ENCODE results near the gene LAMTOR1.
A peak's percentile ranks its signal among the peaks of the same experiment; 100 is the strongest.

The LAMTOR1 gene

GRCh38 chr11:72119198-72119597 lies 16.1 kb upstream of the LAMTOR1 start:
- no peak overlapping the region for H3K4me3 ChIP-seq (replicated peaks in 1 of 2; ENCODE audit: low read depth in 2 of 2, low read length in 2 of 2)

DNA sequence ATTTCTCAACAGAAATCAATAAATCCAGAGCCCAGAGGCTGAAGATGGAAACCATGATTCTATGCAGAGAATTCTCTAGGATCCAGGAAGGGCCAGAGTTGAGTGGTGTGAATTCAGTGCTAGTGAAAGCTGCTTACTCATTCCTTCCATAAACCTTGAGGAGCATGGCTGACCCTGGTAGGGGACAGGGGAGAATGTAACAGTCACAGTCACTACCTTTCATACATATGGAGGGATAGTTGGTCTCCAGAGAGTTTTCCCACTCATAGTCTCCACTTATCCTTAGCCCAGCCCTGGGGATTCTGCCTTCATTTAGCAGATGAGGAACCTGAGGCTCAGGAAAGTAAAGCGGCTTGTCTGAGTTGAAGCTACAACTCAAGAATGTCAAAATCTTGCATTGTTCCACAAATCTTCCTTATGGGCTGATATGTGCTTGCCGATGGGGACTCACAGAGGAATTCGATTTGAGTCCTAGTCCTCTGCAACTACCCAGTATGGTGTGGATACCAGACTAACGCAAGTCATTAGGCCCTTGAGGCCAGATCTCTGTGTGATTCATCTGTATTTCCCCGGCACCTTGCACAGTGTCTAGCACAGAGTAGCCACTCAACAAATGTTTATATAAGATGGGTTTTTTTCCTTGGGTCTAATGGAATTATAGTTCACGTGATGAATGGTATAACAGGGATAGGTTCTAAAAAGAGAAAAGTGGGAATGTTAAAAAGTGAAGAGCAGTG lies 13.1 kb upstream of the LAMTOR1 start:
- H3K4me3 ChIP-seq (replicated peaks in 1 of 2; ENCODE audit: low read depth in 2 of 2, low read length in 2 of 2): no peak overlapping the region
- TF ChIP-seq, protein P1, sequence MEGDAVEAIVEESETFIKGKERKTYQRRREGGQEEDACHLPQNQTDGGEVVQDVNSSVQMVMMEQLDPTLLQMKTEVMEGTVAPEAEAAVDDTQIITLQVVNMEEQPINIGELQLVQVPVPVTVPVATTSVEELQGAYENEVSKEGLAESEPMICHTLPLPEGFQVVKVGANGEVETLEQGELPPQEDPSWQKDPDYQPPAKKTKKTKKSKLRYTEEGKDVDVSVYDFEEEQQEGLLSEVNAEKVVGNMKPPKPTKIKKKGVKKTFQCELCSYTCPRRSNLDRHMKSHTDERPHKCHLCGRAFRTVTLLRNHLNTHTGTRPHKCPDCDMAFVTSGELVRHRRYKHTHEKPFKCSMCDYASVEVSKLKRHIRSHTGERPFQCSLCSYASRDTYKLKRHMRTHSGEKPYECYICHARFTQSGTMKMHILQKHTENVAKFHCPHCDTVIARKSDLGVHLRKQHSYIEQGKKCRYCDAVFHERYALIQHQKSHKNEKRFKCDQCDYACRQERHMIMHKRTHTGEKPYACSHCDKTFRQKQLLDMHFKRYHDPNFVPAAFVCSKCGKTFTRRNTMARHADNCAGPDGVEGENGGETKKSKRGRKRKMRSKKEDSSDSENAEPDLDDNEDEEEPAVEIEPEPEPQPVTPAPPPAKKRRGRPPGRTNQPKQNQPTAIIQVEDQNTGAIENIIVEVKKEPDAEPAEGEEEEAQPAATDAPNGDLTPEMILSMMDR (IDR thresholded peaks at IDR 0.05; ENCODE audit: low read depth, low read length): no peak
- DNase-seq (ENCODE audit: low read depth in 2 of 2): no peak

More at GRCh38 chr11:72119198-72119597, 16.1 kb upstream of the LAMTOR1 start:
- TF ChIP-seq, protein P1 (IDR thresholded peaks at IDR 0.05; ENCODE audit: low read depth, low read length): no peak
- DNase-seq (ENCODE audit: low read depth in 2 of 2): no peak

DNA sequence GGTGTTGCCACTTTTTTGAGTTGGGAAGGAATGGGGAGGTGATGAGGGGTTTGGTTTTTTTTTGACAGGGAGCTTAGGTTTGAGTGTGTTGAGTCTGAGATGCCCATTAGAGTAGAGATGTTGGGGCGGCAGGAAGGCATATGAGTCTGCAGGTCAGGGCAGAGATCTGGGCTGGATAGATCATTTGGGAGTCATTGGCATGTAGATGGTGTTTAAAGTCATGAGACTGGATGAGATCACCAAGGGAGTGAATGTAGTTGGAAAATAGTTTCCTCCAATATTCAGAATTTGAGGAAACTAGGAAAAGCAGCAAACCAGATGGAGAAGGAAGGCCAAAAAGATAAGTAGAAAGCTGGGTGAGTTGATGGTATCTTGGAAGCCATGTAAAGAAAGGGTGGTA lies 11.5 kb upstream of the LAMTOR1 start:
- no peak for DNase-seq (ENCODE audit: low read depth in 2 of 2)
- TF ChIP-seq, protein P1 (IDR thresholded peaks at IDR 0.05; ENCODE audit: low read depth, low read length): no peak
- H3K4me3 ChIP-seq (replicated peaks in 1 of 2; ENCODE audit: low read depth in 2 of 2, low read length in 2 of 2): no peak overlapping the region

DNA sequence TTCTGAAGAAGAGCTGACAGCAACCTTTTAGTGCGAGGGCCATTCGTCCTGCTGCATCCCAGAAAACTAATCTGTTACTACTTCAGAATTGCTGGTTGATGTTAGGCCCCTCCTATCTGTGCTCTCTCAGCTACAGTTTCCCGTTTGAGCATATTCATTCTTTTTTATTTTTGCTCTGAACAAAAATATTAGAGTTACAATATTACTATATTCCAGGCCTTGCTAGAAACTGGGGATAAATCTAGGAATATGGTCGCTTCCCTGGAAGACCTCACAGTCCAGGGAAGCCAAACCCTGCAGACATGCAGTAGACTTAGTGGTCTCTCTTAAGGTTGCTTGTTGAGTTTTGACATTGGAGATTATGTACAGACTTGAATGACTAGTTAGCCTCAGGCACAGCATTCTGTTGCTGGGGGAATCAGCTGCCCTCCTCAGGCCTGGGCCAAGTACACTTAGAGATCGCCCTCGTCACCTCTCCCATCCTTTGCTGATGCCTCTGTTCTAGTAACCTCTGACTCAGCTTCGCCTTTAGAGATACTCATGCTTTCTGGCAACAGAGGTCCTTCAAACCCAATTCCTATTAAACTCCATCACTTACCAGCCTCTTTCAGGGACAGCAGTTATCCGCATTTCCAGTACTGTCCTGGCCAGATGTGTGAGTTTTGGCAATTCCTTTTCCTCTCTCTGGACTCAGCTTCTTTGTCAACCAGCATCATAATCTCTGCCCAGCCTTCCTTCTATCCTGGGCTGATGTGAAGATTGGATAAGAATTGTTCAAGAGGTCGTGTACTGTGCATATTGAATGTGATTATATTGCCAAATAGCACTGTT lies 10.1 kb upstream of the LAMTOR1 start:
- peak in 1 of 2 donors; percentile 28 for DNase-seq (ENCODE audit: low read depth in 2 of 2)
- H3K4me3 ChIP-seq (replicated peaks in 1 of 2; ENCODE audit: low read depth in 2 of 2, low read length in 2 of 2): peak overlapping the region; percentile 83 to 85
- TF ChIP-seq, protein P1 (IDR thresholded peaks at IDR 0.05; ENCODE audit: low read depth, low read length): no peak

DNA sequence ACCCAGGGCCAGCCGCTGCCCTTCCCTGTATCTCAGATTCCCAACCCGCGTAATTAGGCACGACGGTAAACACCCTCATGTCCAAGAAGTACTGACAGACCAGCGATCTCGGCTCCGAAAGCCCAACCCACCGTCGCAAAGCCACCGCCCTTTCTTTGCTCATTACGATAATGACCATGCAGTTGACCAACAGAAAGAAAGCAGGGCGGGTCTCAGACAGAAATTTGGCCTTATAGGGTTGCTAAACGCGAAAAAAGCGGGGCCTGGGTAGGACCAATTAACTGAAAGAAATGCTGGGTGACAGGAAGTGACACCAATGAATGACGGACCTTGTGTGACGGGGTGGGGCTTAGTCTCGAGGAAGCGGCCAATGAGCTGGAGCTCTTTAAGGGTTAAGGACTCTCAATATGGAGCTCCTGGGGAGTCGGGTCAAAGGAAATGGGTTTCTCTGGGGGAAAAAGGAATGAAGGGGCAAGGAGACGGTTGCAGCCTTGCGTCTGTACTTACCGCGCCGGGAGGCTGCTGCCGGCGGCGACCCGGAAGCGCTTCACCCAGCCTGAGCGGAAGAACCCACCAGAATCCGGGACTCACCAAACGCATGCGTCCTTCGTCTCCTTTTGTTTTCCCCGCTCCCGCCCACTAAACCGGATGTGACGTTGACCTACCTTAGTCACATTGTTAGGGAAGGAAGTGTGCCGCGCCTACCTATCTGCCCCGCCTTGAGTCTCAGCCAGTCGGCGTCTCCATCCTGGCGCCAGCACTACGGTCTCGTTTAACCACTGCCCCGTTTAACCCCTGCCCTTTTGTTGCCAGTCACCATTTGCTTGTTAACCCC lies 9.3 kb upstream of the LAMTOR1 start, which contains the start of gene ANAPC15:
Gene ANAPC15 (minus strand): TSS at position 553 of the 835 bp plus-strand sequence. CDS start 1,419 bp downstream, outside the sequence.
- DNase-seq (ENCODE audit: low read depth in 2 of 2): peak; percentile 100
- peak within 1 kb of the TSS; percentile 83 to 85 for H3K4me3 ChIP-seq (replicated peaks in 1 of 2; ENCODE audit: low read depth in 2 of 2, low read length in 2 of 2)
- TF ChIP-seq, protein P1 (IDR thresholded peaks at IDR 0.05; ENCODE audit: low read depth, low read length): no peak
